IMR-90 (cell line): Measurements from ENCODE around the gene AGXT2. TPM values are rescaled to one million over a fixed set of nuclear protein-coding genes. Genes with fewer than 3 reads are reported as not detected.

Source experiments
- ATAC-seq: fragments of 200-7000 bp; cut with Tn5 transposase; 2 replicates; pipeline ENCODE4 v1.9.1; 2020; ENCODE audit warnings: low read depth, mild to moderate bottlenecking, moderate library complexity
- BruUV-seq: library from RNA; stranded (reverse); fragments of 400-500 nt; replicated peaks from 2 replicates; lab custom pipeline; 2021; lab: Mats Ljungman, UMichigan
- CTCF ChIA-PET: fragments of 300-600 bp; formaldehyde crosslinking; extraction: SDS; loops from one replicate; lab custom pipeline; 2021; ENCODE audit warnings: antibody characterized with exemption; lab: Yijun Ruan, JAX
- POLR2A ChIA-PET: fragments of 300-600 bp; sonication (Branson Sonifier 250); formaldehyde crosslinking; loops from one replicate; lab custom pipeline; 2022; ENCODE audit warnings: antibody characterized with exemption; ENCODE audit not compliant: unreplicated experiment; lab: Charles Lee
- DNase-seq: peaks from one replicate; pipeline ENCODE4 v3.0.0; 2013
- H2AFZ ChIP-seq: replicated peaks from 2 replicates; pipeline ENCODE3; 2013; ENCODE audit warnings: low read length, mild to moderate bottlenecking; ENCODE audit not compliant: poor library complexity
- H2AK5ac ChIP-seq: 2 replicates; pipeline ENCODE4 v1.6.1; 2013; ENCODE audit warnings: low read depth, low read length, inconsistent platforms
- H2AK9ac ChIP-seq: replicated peaks from 2 replicates; pipeline ENCODE3; 2013; ENCODE audit warnings: mild to moderate bottlenecking, low read depth, low read length, moderate library complexity; ENCODE audit not compliant: poor library complexity
- H2BK120ac ChIP-seq: 2 replicates; pipeline ENCODE4 v1.6.1; 2013; ENCODE audit warnings: low read depth, low read length, inconsistent platforms
- H2BK15ac ChIP-seq: 3 replicates; pipeline ENCODE4 v1.6.1; 2013; ENCODE audit warnings: low read depth, low read length, inconsistent platforms
- H2BK20ac ChIP-seq: 2 replicates; pipeline ENCODE4 v1.6.1; 2013; ENCODE audit warnings: low read depth, mild to moderate bottlenecking, inconsistent platforms, low read length, moderate library complexity
- H2BK5ac ChIP-seq: 2 replicates; pipeline ENCODE4 v1.6.1; 2013; ENCODE audit warnings: mild to moderate bottlenecking, low read depth, low read length, inconsistent platforms; ENCODE audit not compliant: poor library complexity, severe bottlenecking
- H3K14ac ChIP-seq: replicated peaks from 2 replicates; pipeline ENCODE4 v1.6.1; 2013; ENCODE audit warnings: low read depth, low read length, inconsistent platforms
- H3K18ac ChIP-seq: 2 replicates; pipeline ENCODE4 v1.6.1; 2013; ENCODE audit warnings: low read depth, low read length, control low read depth
- H3K23ac ChIP-seq: 2 replicates; pipeline ENCODE4 v1.6.1; 2013; ENCODE audit warnings: low read depth, low read length, inconsistent platforms
- H3K27ac ChIP-seq: 2 replicates; pipeline ENCODE4 v1.5.1; 2013; ENCODE audit warnings: mild to moderate bottlenecking, control low read depth, low read length; ENCODE audit not compliant: insufficient read depth
- H3K27me3 ChIP-seq: 2 replicates; pipeline ENCODE4 v1.6.1; 2013; ENCODE audit warnings: low read length; ENCODE audit not compliant: control insufficient read depth, insufficient read depth
- H3K36me3 ChIP-seq: 2 replicates; pipeline ENCODE4 v1.6.1; 2013; ENCODE audit warnings: low read length, mixed read lengths; ENCODE audit not compliant: control insufficient read depth, insufficient read depth
- H3K4ac ChIP-seq: 2 replicates; pipeline ENCODE4 v1.6.1; 2013; ENCODE audit warnings: low read depth, low read length, inconsistent platforms
- H3K4me1 ChIP-seq: 2 replicates; pipeline ENCODE4 v1.6.1; 2013; ENCODE audit warnings: low read length, mixed read lengths; ENCODE audit not compliant: control insufficient read depth, insufficient read depth
- H3K4me2 ChIP-seq: 2 replicates; pipeline ENCODE4 v1.6.1; 2013; ENCODE audit warnings: low read depth, mild to moderate bottlenecking, control low read depth, low read length, moderate library complexity
- H3K4me3 ChIP-seq: 2 replicates; pipeline ENCODE4 v1.5.1; 2013; ENCODE audit warnings: low read depth, mild to moderate bottlenecking, control low read depth, low read length, moderate library complexity; ENCODE audit not compliant: insufficient read depth
- H3K56ac ChIP-seq: 2 replicates; pipeline ENCODE4 v1.6.1; 2013; ENCODE audit warnings: low read length, inconsistent platforms; ENCODE audit not compliant: insufficient read depth; ENCODE audit errors: extremely low read depth
- H3K79me1 ChIP-seq, 2 experiments: 2 replicates each; pipeline ENCODE4 v1.6.1; 2013; ENCODE audit warnings: low read length in 2 of 2, inconsistent platforms in 1 of 2, low read depth in 1 of 2
- H3K9ac ChIP-seq: 2 replicates; pipeline ENCODE4 v1.6.1; 2013; ENCODE audit warnings: low read depth, low read length, control low read depth
- H3K9me1 ChIP-seq: 2 replicates; pipeline ENCODE4 v1.6.1; 2013; ENCODE audit warnings: low read length, inconsistent platforms; ENCODE audit not compliant: insufficient read depth
- H3K9me3 ChIP-seq: 2 replicates; pipeline ENCODE4 v1.6.1; 2013; ENCODE audit warnings: low read length; ENCODE audit not compliant: control insufficient read depth, insufficient read depth
- H4K20me1 ChIP-seq: 2 replicates; pipeline ENCODE4 v1.6.1; 2013; ENCODE audit warnings: low read length, inconsistent platforms; ENCODE audit not compliant: insufficient read depth
- H4K5ac ChIP-seq: 2 replicates; pipeline ENCODE4 v1.6.1; 2013; ENCODE audit warnings: mild to moderate bottlenecking, low read depth, low read length, control low read depth
- H4K8ac ChIP-seq, 2 experiments: 2 replicates each; pipeline ENCODE4 v1.6.1; 2013; ENCODE audit warnings: low read depth in 2 of 2, low read length in 2 of 2, control low read depth in 1 of 2, inconsistent platforms in 1 of 2
- H4K91ac ChIP-seq: 2 replicates; pipeline ENCODE4 v1.6.1; 2013; ENCODE audit warnings: low read depth, low read length, inconsistent platforms; ENCODE audit not compliant: insufficient read depth
- BHLHE40 ChIP-seq: fragments of 150-350 bp; IDR thresholded peaks from 2 replicates; pipeline ENCODE4 v1.6.1; 2016; ENCODE audit warnings: mild to moderate bottlenecking, low read depth, low read length
- CEBPB ChIP-seq: IDR thresholded peaks from 2 replicates; pipeline ENCODE4 v1.6.1; 2012; ENCODE audit warnings: low read depth, low read length, improper control_type of control experiment
- CHD1 ChIP-seq: IDR thresholded peaks from 2 replicates; pipeline ENCODE4 v1.6.1; 2012; ENCODE audit warnings: low read depth, low read length, improper control_type of control experiment
- FOS ChIP-seq: fragments of 150-350 bp; IDR thresholded peaks from 2 replicates; pipeline ENCODE4 v1.6.1; 2016; ENCODE audit warnings: low read depth, low read length
- MAFK ChIP-seq: IDR thresholded peaks from 2 replicates; pipeline ENCODE4 v1.6.1; 2012; ENCODE audit warnings: low read depth, low read length, improper control_type of control experiment
- MAZ ChIP-seq: IDR thresholded peaks from 2 replicates; pipeline ENCODE4 v1.6.1; 2012; ENCODE audit warnings: low read depth, mild to moderate bottlenecking, low read length, improper control_type of control experiment, moderate library complexity, borderline replicate concordance
- MXI1 ChIP-seq: IDR thresholded peaks from 2 replicates; pipeline ENCODE4 v1.6.1; 2012; ENCODE audit warnings: low read depth, mild to moderate bottlenecking, low read length, moderate library complexity, borderline replicate concordance
- NFE2L2 ChIP-seq: fragments of 150-350 bp; IDR thresholded peaks from 2 replicates; pipeline ENCODE4 v1.6.1; 2016; ENCODE audit warnings: low read depth, mild to moderate bottlenecking, low read length
- POLR2A ChIP-seq: IDR thresholded peaks from 2 replicates; pipeline ENCODE4 v1.6.1; 2012; ENCODE audit warnings: mild to moderate bottlenecking, low read depth, low read length
- RAD21 ChIP-seq: IDR thresholded peaks from 2 replicates; pipeline ENCODE4 v1.6.1; 2012; ENCODE audit warnings: low read length, improper control_type of control experiment
- RCOR1 ChIP-seq: IDR thresholded peaks from 2 replicates; pipeline ENCODE4 v1.6.1; 2012; ENCODE audit warnings: mild to moderate bottlenecking, low read length, improper control_type of control experiment; ENCODE audit not compliant: insufficient replicate concordance
- RFX5 ChIP-seq: IDR thresholded peaks from 2 replicates; pipeline ENCODE4 v1.8.0; 2012; ENCODE audit warnings: low read depth, mild to moderate bottlenecking, low read length, moderate library complexity
- SMC3 ChIP-seq: fragments of 150-350 bp; IDR thresholded peaks from 2 replicates; pipeline ENCODE4 v1.6.1; 2016; ENCODE audit warnings: low read depth, mild to moderate bottlenecking, antibody characterized with exemption, low read length, moderate library complexity
- WGBS, 2 experiments: methylation state at CpG; one replicate each; pipeline versions ENCODE4 v1.1.5 to v1.1.7; 2013; ENCODE audit warnings: missing lambda C conversion rate in 2 of 2; ENCODE audit not compliant: insufficient read length in 1 of 2; ENCODE audit errors: extremely low coverage in 2 of 2; 5-methylcytosine and 5-hydroxymethylcytosine counted together
- dilution Hi-C: fragments of 300-500 bp; cut with HindIII; formaldehyde crosslinking; loops from one replicate; pipeline ENCODE4 v1.14.3; 2018; ENCODE audit warnings: low sequenced_read_pairs; ENCODE audit not compliant: unreplicated experiment
- in situ Hi-C: fragments of 300-500 bp; cut with MboI; formaldehyde crosslinking; loops from 3 replicates; pipeline ENCODE4 v1.14.3; 2019; ENCODE audit warnings: low sequenced_read_pairs, inconsistent platforms, mixed read lengths
- intact Hi-C: fragments of 100-400 bp; cut with micrococcal nuclease; formaldehyde crosslinking; loops from 2 replicates; pipeline ENCODE4 v1.10.0; 2022
- polyA plus RNA-seq, 3 experiments: library from polyadenylated mRNA; depleted of rRNA; stranded (reverse); fragments of >200 nt; gene quantifications; 2 replicates each; pipeline ENCODE4 v1.2.3, GENCODE V29; 2012; ENCODE audit warnings: low replicate concordance in 1 of 3
- total RNA-seq: library from RNA; depleted of rRNA; stranded (reverse); fragments of >200 nt; gene quantifications from 2 replicates; pipeline ENCODE4 v1.2.3, GENCODE V29; 2012
- TF ChIP-seq, protein P1 (sequence below): fragments of 150-350 bp; IDR thresholded peaks from 2 replicates; pipeline ENCODE4 v1.6.1; 2016; ENCODE audit warnings: low read depth, mild to moderate bottlenecking, low read length, moderate library complexity, borderline replicate concordance
- TF ChIP-seq, protein P2 (sequence below): conservative IDR thresholded peaks from 2 replicates; pipeline ENCODE4 v1.5.1; 2012; ENCODE audit warnings: mild to moderate bottlenecking, low read depth, low read length, improper control_type of control experiment
- TF ChIP-seq, protein P3 (sequence below): fragments of 150-350 bp; IDR thresholded peaks from 2 replicates; pipeline ENCODE4 v1.6.1; 2017; ENCODE audit warnings: mild to moderate bottlenecking, antibody characterized with exemption, low read length, low read depth

Gene AGXT2
- total and polyA plus RNA-seq, 2 of the 4 experiments (the other 2 are of a cell fraction): not detected

DNA sequence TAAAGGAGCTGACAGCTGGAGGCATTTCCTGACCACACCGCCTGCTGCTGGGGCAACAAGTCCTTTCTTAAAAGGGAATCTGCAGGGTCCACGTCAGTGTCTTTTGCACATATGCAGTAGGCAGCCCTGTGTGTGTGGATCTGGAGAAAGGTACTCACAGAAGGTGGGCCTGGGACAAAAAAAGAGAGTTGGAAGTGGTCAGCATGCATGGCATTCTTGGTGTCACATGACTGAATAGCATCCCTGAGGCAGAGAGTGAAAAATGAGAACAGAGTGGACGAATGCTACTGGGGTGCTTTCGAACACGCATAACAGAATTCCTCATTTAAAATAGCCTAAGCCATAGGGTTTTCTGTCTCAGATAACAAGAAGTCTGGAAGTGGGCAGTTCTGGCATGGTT is 71.4 kb downstream of the AGXT2 start:
- Histone ChIP-seq H3K23ac (no peak overlapping the region), H2AK9ac (no peak overlapping the region), H3K4me2 (no peak overlapping the region), H3K56ac (no peak overlapping the region), H2AFZ (no peak overlapping the region), H3K4me3 (no peak overlapping the region), H2AK5ac (no peak overlapping the region), H3K18ac (no peak overlapping the region), H2BK5ac (no peak overlapping the region), H2BK20ac (no peak overlapping the region), H2BK120ac (no peak overlapping the region), H3K27me3 (peaks cover 10% of the 10 kb centered on the region), H3K79me1 (no peaks in the 10 kb centered on the region), H3K4ac (no peak overlapping the region), H2BK15ac (no peak overlapping the region), H4K8ac (no peak overlapping the region), H3K9me3 (no peaks in the 10 kb centered on the region), H3K36me3 (no peaks in the 10 kb centered on the region), H3K14ac (no peak overlapping the region), H4K5ac (no peak overlapping the region), H3K9me1 (no peaks in the 10 kb centered on the region), H3K27ac (no peak overlapping the region), H4K20me1 (no peaks in the 10 kb centered on the region), H4K91ac (no peak overlapping the region), H3K4me1 (no peaks in the 10 kb centered on the region), H3K9ac (no peak overlapping the region)
- WGBS, 2 experiments: no CpG with 5 or more reads among the region's 5 CpGs
- dilution Hi-C loops: no loop called here
- in situ Hi-C loops: no loop called here
- no peak for TF ChIP-seq MXI1
- TF ChIP-seq, protein P1, sequence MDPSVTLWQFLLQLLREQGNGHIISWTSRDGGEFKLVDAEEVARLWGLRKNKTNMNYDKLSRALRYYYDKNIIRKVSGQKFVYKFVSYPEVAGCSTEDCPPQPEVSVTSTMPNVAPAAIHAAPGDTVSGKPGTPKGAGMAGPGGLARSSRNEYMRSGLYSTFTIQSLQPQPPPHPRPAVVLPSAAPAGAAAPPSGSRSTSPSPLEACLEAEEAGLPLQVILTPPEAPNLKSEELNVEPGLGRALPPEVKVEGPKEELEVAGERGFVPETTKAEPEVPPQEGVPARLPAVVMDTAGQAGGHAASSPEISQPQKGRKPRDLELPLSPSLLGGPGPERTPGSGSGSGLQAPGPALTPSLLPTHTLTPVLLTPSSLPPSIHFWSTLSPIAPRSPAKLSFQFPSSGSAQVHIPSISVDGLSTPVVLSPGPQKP: no peak
- TF ChIP-seq POLR2A: no peak
- TF ChIP-seq RAD21: no peak
- TF ChIP-seq FOS: no peak
- no peak for TF ChIP-seq SMC3
- TF ChIP-seq RCOR1: no peak
- TF ChIP-seq, protein P2, sequence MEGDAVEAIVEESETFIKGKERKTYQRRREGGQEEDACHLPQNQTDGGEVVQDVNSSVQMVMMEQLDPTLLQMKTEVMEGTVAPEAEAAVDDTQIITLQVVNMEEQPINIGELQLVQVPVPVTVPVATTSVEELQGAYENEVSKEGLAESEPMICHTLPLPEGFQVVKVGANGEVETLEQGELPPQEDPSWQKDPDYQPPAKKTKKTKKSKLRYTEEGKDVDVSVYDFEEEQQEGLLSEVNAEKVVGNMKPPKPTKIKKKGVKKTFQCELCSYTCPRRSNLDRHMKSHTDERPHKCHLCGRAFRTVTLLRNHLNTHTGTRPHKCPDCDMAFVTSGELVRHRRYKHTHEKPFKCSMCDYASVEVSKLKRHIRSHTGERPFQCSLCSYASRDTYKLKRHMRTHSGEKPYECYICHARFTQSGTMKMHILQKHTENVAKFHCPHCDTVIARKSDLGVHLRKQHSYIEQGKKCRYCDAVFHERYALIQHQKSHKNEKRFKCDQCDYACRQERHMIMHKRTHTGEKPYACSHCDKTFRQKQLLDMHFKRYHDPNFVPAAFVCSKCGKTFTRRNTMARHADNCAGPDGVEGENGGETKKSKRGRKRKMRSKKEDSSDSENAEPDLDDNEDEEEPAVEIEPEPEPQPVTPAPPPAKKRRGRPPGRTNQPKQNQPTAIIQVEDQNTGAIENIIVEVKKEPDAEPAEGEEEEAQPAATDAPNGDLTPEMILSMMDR: no peak
- no peak for TF ChIP-seq MAZ
- TF ChIP-seq CEBPB: no peak
- no peak for TF ChIP-seq CHD1
- TF ChIP-seq, protein P3, sequence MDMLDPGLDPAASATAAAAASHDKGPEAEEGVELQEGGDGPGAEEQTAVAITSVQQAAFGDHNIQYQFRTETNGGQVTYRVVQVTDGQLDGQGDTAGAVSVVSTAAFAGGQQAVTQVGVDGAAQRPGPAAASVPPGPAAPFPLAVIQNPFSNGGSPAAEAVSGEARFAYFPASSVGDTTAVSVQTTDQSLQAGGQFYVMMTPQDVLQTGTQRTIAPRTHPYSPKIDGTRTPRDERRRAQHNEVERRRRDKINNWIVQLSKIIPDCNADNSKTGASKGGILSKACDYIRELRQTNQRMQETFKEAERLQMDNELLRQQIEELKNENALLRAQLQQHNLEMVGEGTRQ: no peak
- no peak for TF ChIP-seq BHLHE40
- no peak for TF ChIP-seq NFE2L2
- TF ChIP-seq RFX5: no peak
- no peak for TF ChIP-seq MAFK
- ATAC-seq (no peak), DNase-seq (no peak)
- intact Hi-C loops: no loop called here
- ChIA-PET CTCF (no interaction called here), POLR2A (no interaction called here)
- BruUV-seq: no TSS peak
